ENCODE measurements around the gene SLC6A17.

The SLC6A17 gene

GRCh38 chr1:110241516-110241915 lies 91.2 kb downstream of the SLC6A17 start:
- no peaks in the 10 kb centered on the region for H3K9me3 ChIP-seq
- no peak overlapping the region for H3K4me3 ChIP-seq (ENCODE audit: low read depth, low read length)
- DNase-seq: no peak
- no peaks in the 10 kb centered on the region for H3K27me3 ChIP-seq
- TF ChIP-seq CTCF (IDR thresholded peaks at IDR 0.05; ENCODE audit: low read depth, low read length): no peak
- H3K4me1 ChIP-seq: peaks cover 13% of the 10 kb centered on the region
- H3K36me3 ChIP-seq: no peaks in the 10 kb centered on the region

GRCh38 chr1:110242062-110242461 lies 91.8 kb downstream of the SLC6A17 start:
- no peaks in the 10 kb centered on the region for H3K36me3 ChIP-seq
- H3K4me1 ChIP-seq: peaks cover 12% of the 10 kb centered on the region
- TF ChIP-seq CTCF (IDR thresholded peaks at IDR 0.05; ENCODE audit: low read depth, low read length): no peak
- DNase-seq: no peak
- no peak overlapping the region for H3K4me3 ChIP-seq (ENCODE audit: low read depth, low read length)
- H3K27me3 ChIP-seq: no peaks in the 10 kb centered on the region
- no peaks in the 10 kb centered on the region for H3K9me3 ChIP-seq

GRCh38 chr1:110242731-110243130 lies 92.4 kb downstream of the SLC6A17 start:
- Histone ChIP-seq H3K27me3 (no peaks in the 10 kb centered on the region), H3K4me1 (peaks cover 12% of the 10 kb centered on the region), H3K4me3 (ENCODE audit: low read depth, low read length) (no peak overlapping the region)

GRCh38 chr1:110243146-110243545 lies 92.9 kb downstream of the SLC6A17 start:
- TF ChIP-seq CTCF (IDR thresholded peaks at IDR 0.05; ENCODE audit: low read depth, low read length): no peak
- peaks cover 12% of the 10 kb centered on the region for H3K4me1 ChIP-seq
- no peaks in the 10 kb centered on the region for H3K27me3 ChIP-seq
- H3K4me3 ChIP-seq (ENCODE audit: low read depth, low read length): no peak overlapping the region
- DNase-seq: no peak
- H3K36me3 ChIP-seq: no peaks in the 10 kb centered on the region
- no peaks in the 10 kb centered on the region for H3K9me3 ChIP-seq

More at GRCh38 chr1:110242731-110243130, 92.4 kb downstream of the SLC6A17 start:
- H3K36me3 ChIP-seq: no peaks in the 10 kb centered on the region
- no peaks in the 10 kb centered on the region for H3K9me3 ChIP-seq
- no peak for DNase-seq
- TF ChIP-seq CTCF (IDR thresholded peaks at IDR 0.05; ENCODE audit: low read depth, low read length): no peak

- peaks cover 12% of the 10 kb centered on the region for H3K4me1 ChIP-seq
- H3K36me3 ChIP-seq: no peaks in the 10 kb centered on the region
- no peak for DNase-seq
- no peak overlapping the region for H3K4me3 ChIP-seq (ENCODE audit: low read depth, low read length)
- no peak for TF ChIP-seq CTCF (IDR thresholded peaks at IDR 0.05; ENCODE audit: low read depth, low read length)
- no peaks in the 10 kb centered on the region for H3K9me3 ChIP-seq
- H3K27me3 ChIP-seq: no peaks in the 10 kb centered on the region
Observed at GRCh38 chr1:110243574-110243973, 93.3 kb downstream of the SLC6A17 start.

- Histone ChIP-seq H3K27me3 (no peaks in the 10 kb centered on the region), H3K4me3 (ENCODE audit: low read depth, low read length) (no peak overlapping the region), H3K4me1 (no peaks in the 10 kb centered on the region; the same call in 1 of the 2 replicates), H3K36me3 (no peaks in the 10 kb centered on the region), H3K9me3 (no peaks in the 10 kb centered on the region)
- no peak for TF ChIP-seq CTCF (IDR thresholded peaks at IDR 0.05; ENCODE audit: low read depth, low read length)
- DNase-seq: no peak
Observed at GRCh38 chr1:110245876-110246620, 95.8 kb downstream of the SLC6A17 start.
